ENCODE data around the gene HS1BP3. TPM values are rescaled to one million over a fixed set of nuclear protein-coding genes. Genes with fewer than 3 reads are reported as not detected.

The HS1BP3 gene
- total and polyA plus RNA-seq, 8 donors, result 12.5 to 39.7 (median 13.4) TPM

- intact Hi-C loops (cut with DNase I), result no loop called here
- Histone ChIP-seq H3K27ac (no peak overlapping the region), H3K27me3 (no peaks in the 10 kb centered on the region), H3K4me3 (no peak overlapping the region), H3K36me3 (no peaks in the 10 kb centered on the region), H3K4me1 (peaks cover 18 to 32% of the 10 kb centered on the region in 2 donors), H3K9me3 (no peaks in the 10 kb centered on the region)
- TF ChIP-seq CTCF (IDR thresholded peaks at IDR 0.05), result no peak
- DNase-seq (peak in 1 of 4 donors; percentile 42), ATAC-seq (no peak)
These were observed 2.0 kb upstream of the HS1BP3 start for GRCh38 chr2:20652673-20653575.

GRCh38 chr2:20652141-20652540, 1.2 kb upstream of the HS1BP3 start:
- H3K27ac ChIP-seq, result no peak overlapping the region
- TF ChIP-seq CTCF (IDR thresholded peaks at IDR 0.05), result no peak
- DNase-seq (peak in 1 of 4 donors; percentile 20), ATAC-seq (no peak)
- no peaks in the 10 kb centered on the region for H3K36me3 ChIP-seq
- no peaks in the 10 kb centered on the region for H3K27me3 ChIP-seq
- no peaks in the 10 kb centered on the region for H3K9me3 ChIP-seq
- peaks cover 18 to 36% of the 10 kb centered on the region in 2 donors for H3K4me1 ChIP-seq
- intact Hi-C loops (cut with DNase I), result no loop called here
- no peak overlapping the region for H3K4me3 ChIP-seq

- no peaks in the 10 kb centered on the region for H3K27me3 ChIP-seq
- TF ChIP-seq CTCF (IDR thresholded peaks at IDR 0.05), result no peak
- peaks cover 18 to 36% of the 10 kb centered on the region in 2 donors for H3K4me1 ChIP-seq
- intact Hi-C loops (cut with DNase I), result no loop called here
- peaks cover 0 to 3% of the 10 kb centered on the region in 2 donors for H3K36me3 ChIP-seq
- ATAC-seq (no peak), DNase-seq (no peak)
- peak overlapping the region in 1 of 2 donors; percentile 94 for H3K4me3 ChIP-seq
- H3K9me3 ChIP-seq, result no peaks in the 10 kb centered on the region
- H3K27ac ChIP-seq, result peak overlapping the region; percentile 90 to 96
These were observed 817 bp upstream of the HS1BP3 start for GRCh38 chr2:20651731-20652099.

- Histone ChIP-seq H3K27me3 (no peaks in the 10 kb centered on the region), H3K9me3 (no peaks in the 10 kb centered on the region), H3K27ac (peak overlapping the region; percentile 90 to 96), H3K4me3 (peak overlapping the region; percentile 90 to 94), H3K36me3 (peaks cover 0 to 16% of the 10 kb centered on the region in 2 donors), H3K4me1 (peaks cover 18 to 36% of the 10 kb centered on the region in 2 donors)
- no peak for TF ChIP-seq CTCF (IDR thresholded peaks at IDR 0.05)
- ATAC-seq, result peak; percentile 18
- intact Hi-C loops (cut with DNase I), result no loop called here
- peak in 1 of 4 donors; percentile 80 for DNase-seq
These were observed 463 bp downstream of the HS1BP3 start for GRCh38 chr2:20650393-20650876.

GRCh38 chr2:20649976-20650375, 922 bp downstream of the HS1BP3 start:
- Histone ChIP-seq H3K27ac (peak overlapping the region; percentile 90 to 96), H3K4me1 (peaks cover 18 to 36% of the 10 kb centered on the region in 2 donors), H3K27me3 (no peaks in the 10 kb centered on the region), H3K4me3 (peak overlapping the region; percentile 90 to 94), H3K9me3 (no peaks in the 10 kb centered on the region), H3K36me3 (peaks cover 0 to 20% of the 10 kb centered on the region in 2 donors)
- no peak for TF ChIP-seq CTCF (IDR thresholded peaks at IDR 0.05)
- ATAC-seq (no peak), DNase-seq (no peak)
- intact Hi-C loops (cut with DNase I), result no loop called here

Data from left lung (tissue), 10 donors.